ENCODE results near the gene GIGYF2.
A peak's percentile ranks its signal among the peaks of the same experiment; 100 is the strongest.

The GIGYF2 gene

GRCh38 chr2:232731470-232731869, 34.3 kb downstream of the GIGYF2 start:
- no peak for TF ChIP-seq CTCF (conservative IDR thresholded peaks at IDR 0.05)
- no peak overlapping the region for H3K27ac ChIP-seq

GRCh38 chr2:232741294-232741693, 44.2 kb downstream of the GIGYF2 start:
- peak overlapping the region; percentile 91 for H3K27ac ChIP-seq
- TF ChIP-seq CTCF (conservative IDR thresholded peaks at IDR 0.05): no peak

GRCh38 chr2:232741972-232742371, 44.8 kb downstream of the GIGYF2 start:
- no peak for TF ChIP-seq CTCF (conservative IDR thresholded peaks at IDR 0.05)
- peak overlapping the region; percentile 91 for H3K27ac ChIP-seq

GRCh38 chr2:232744963-232745362, 47.8 kb downstream of the GIGYF2 start:
- peak overlapping the region; percentile 91 for H3K27ac ChIP-seq
- no peak for TF ChIP-seq CTCF (conservative IDR thresholded peaks at IDR 0.05)

GRCh38 chr2:232748038-232748437, 50.9 kb downstream of the GIGYF2 start:
- H3K27ac ChIP-seq: peak overlapping the region; percentile 91
- no peak for TF ChIP-seq CTCF (conservative IDR thresholded peaks at IDR 0.05)

- TF ChIP-seq CTCF (conservative IDR thresholded peaks at IDR 0.05): no peak
- no peak overlapping the region for H3K27ac ChIP-seq
Measured at GRCh38 chr2:232749331-232749730, 52.2 kb downstream of the GIGYF2 start.

GRCh38 chr2:232750135-232750671, 53.1 kb downstream of the GIGYF2 start:
- no peak for TF ChIP-seq CTCF (conservative IDR thresholded peaks at IDR 0.05)
- H3K27ac ChIP-seq: no peak overlapping the region
